Measurements from ENCODE around the gene STXBP5.

STXBP5 gene

DNA sequence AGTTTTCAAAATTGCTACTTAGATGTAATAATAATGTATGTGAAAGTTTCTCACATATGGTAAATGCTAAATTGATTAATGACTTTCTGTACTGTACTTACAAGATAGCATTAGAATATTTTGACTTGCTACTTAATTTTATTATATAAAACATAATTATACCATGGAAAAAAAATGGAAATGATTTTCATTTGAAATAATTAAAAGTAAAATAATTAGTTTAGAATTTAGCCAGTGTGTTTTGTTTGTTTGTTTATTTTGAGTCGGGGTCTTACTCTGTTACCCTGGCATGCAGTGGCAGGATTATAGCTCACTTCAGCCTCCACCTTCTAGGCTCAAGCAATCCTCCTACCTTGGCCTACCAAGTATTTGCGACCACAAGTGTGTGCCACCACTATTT, 7.1 kb downstream of the STXBP5 start:
- no peak for DNase-seq (ENCODE audit: low spot score)

DNA sequence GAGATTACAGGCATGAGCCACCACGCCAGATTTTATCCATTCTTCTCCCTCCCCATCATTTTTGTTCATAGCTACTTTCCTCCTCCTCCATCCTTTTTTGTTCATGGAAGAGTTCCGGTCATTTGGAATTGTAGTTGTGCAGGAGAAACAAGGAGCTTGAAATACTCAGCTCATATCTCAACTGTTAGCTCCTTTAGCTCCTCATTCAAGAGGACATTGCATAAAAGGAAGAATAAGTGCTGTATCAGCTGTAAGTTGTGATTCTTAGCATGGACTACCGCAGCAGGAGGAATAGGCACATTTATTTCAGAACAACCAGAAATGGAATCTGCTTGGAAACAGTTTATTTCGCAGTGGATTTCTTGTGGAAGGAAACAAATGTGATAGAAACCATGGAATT, 7.6 kb downstream of the STXBP5 start:
- no peak for DNase-seq (ENCODE audit: low spot score)

DNA sequence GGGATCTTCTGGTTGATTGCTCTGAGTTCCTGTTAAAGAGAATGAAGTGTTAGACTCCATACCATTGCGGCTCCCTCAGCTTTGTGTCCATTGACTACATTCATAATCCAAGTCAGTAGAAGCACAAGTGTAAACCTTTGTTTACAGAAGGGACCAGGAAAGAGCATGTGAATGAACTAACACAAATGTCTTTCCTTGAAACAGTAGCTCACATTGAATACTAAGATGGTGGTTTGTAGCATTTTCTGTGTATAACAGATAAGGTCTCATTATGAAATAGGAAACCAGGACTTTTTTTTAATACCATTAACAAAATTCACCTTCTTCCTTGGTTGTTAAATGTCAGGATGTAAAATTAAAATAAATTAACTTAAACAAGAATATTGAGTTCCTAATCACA, 8.4 kb downstream of the STXBP5 start:
- no peak for DNase-seq (ENCODE audit: low spot score)

DNA sequence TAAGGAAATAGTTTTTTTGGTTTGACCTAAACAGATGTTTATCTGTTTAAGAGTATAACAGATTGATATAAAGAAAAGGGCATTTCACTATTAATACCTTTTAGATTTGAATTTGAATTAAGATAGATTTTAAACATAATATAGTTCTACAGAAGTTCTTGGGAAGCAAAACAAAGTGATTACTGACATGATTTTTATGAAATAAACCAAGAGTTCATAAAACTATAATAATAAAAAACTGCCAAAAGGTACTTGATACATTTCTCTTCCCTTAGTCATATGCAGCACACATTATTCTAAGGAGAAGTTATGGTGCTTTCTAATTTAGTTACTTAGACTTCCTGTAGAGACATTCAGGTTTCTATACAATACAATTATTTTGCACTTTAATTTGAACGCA, 9.6 kb downstream of the STXBP5 start:
- no peak for DNase-seq (ENCODE audit: low spot score)

DNA sequence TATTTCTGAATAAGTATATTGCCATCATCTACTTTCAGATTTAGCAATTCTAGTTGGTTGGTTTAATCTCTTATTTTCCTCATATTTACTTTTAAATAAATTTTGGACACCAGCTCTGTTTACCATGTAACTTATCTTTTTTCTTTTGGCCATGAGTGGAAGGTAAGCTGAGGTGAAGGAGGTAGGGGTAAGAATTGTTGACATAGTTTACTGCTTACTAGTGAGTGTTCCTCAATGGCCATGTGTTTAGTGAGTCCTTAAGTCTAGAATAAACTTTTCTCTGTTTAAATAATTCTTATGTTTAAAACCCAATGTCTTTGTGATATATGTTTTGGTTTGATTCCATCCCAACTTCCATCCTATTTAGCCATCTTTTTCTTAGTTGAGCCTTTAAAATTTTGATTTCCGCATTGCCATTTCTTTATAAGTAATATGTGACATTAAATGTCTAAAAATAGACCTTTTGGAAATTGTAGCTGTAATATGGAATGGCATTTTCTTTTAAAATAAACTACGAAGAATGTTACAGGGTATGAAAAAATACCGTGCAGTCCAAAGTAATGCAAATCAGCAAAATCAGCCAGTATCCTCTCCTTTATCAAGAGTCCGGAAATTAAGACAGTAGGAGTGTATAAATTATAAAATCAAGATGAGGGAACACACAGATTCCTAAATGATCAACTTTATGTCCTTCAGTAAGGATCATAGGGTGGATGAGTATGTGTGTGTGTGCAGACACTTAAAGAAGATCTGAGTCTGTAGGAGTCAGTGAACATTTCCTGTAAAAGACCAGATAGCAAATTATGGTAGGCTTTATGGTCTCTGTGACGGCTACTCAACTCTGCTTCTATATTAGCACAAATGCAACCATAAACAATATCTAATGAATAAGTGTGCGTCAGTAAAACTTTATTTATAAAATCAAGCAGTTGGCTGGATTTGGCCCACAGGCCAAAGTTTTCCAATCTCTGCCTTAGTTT, 10.3 kb downstream of the STXBP5 start:
- no peak for DNase-seq (ENCODE audit: low spot score)

GRCh38 chr6:147216915-147217314, 12.7 kb downstream of the STXBP5 start:
- no peak for DNase-seq (ENCODE audit: low spot score)

- no peak for DNase-seq (ENCODE audit: low spot score)
Observed at GRCh38 chr6:147217840-147218404, 13.7 kb downstream of the STXBP5 start.

DNA sequence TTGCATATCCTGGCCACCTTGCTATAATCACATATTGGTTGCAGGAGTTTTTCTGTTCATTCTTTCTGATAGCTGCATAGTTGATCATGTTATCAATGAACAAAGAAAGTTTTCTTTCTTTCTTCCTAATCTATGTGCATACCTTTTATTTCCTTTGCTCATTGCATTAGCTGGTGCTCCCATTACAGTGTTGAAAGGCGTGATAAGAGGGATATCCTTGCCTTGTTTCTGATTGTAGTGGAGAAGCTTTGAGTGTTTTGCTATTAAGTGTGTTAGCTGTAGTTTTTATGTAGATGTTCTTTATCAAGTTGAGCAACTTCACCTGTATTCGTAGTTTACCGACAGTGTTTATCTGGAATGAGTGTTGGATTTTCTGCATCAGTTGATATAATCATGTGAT, 14.6 kb downstream of the STXBP5 start:
- DNase-seq (ENCODE audit: low spot score), result no peak

DNA sequence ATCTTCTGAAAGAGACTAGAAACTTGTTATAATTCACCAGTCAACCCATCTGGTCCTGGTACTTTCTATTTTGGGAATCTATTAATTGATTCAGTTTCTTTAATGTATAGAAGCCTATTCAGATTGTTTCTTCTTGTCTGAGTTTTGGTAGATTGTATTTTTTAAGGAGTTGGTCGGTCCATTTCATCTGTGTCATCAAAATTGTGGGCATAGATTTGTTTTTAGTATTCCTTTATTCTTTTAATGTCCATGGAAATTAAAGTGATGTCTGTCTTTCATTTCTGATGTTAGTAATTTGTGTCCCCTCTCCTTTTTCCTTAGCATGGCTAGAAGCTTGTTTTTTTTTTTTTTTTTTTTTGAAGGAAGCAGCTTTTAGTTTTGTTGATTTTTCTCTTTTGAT, 15.2 kb downstream of the STXBP5 start:
- DNase-seq (ENCODE audit: low spot score), result no peak

DNA sequence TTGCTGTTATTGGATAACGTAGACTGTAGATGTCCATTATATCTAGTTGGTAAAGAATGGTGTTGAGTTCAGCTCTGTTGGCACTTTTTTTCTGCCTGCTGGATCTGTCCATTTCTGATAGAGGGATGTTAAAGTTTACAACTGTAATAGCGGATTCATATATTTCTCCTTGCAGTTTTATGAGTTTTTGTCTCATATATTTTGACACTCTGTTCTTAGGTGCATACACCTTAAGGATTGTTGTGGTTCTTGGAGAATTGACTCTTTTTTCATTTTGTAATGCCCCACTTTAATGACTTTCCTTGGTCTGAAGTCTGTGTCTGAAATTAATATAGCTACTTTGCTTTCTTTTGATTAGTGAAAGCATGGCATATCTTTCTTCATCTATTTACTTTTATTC, 16.1 kb downstream of the STXBP5 start:
- DNase-seq (ENCODE audit: low spot score), result no peak

GRCh38 chr6:147221739-147222138, 17.5 kb downstream of the STXBP5 start:
- no peak for DNase-seq (ENCODE audit: low spot score)

GRCh38 chr6:147222160-147222838, 18.1 kb downstream of the STXBP5 start:
- DNase-seq (ENCODE audit: low spot score), result no peak

- DNase-seq (ENCODE audit: low spot score), result no peak
Observed at GRCh38 chr6:147223736-147224135, 19.5 kb downstream of the STXBP5 start.

DNA sequence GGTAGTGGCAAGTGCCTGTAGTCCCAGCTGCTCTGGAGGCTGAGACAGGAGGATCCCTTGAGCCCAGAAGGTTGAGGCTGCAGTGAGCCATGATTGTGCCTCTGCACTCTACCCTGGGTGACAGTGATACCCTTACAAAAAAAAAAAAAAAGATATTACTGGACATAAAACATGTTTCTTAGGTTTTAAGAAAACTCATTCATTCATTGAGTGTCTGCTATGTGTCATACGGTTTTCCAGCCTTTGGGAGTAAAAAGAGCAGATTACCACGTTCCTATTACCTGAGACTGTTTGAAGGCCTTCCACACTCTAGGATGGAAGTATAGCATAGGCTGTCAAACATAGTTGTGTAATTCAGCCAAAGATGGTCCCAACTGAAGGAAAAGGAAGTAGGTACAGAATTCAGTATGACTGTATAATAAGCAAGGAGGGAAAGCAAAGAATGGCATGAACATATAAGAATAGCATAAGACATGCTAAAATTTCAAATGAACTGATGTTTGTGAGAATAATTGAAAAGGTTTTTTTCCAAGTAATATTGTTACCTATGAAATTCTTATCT, 22.0 kb downstream of the STXBP5 start:
- no peak for DNase-seq (ENCODE audit: low spot score)

DNA sequence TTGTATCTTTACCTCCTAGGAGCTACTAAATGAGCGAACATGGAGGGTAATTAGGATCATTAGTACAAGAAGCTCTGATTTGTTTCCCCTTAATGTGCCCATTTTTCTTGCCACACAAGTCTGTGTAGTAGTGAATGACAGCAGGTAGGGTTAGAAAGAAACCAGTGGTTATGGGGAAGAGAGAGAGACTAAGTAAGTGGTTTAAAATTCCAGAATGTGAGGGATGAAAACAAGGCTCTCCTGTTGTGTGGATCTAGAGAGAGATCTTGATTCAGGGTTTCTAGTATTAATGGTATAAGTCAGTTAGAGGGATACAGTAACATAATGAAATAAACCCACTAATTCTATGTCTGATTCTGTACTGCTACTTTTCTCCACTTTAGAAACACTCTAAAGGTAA, 22.7 kb downstream of the STXBP5 start:
- no peak for DNase-seq (ENCODE audit: low spot score)

DNA sequence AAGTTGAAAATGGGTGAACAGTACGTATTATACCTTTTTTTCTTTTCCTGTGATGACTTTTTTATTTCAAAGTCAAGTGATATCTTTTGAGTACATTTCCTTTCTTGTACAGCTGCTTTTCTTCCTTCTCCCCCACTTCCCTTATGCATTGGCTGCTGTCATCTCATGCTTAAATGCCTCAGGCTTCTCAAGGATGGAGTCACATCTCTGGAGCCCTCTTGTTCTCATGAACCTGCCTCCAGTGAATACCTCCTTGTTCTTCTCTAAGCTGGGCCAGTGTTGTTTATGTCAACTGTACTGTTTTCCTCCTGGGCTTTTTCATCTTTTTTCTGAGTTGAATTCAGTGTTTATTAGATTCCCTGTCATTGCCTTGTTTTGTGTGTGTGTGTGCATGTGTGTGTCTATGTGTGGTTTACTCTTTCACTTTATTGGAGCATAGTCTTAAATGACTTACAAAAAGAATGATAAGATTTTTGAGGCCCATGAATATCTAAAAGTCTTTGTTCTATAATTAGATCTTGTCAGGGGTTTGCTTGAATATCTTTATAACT, 23.6 kb downstream of the STXBP5 start:
- DNase-seq (ENCODE audit: low spot score), result no peak

- no peak for DNase-seq (ENCODE audit: low spot score)
Observed at GRCh38 chr6:147231589-147231988, 27.4 kb downstream of the STXBP5 start.

- no peak for DNase-seq (ENCODE audit: low spot score)
Observed at GRCh38 chr6:147234685-147235084, 30.5 kb downstream of the STXBP5 start.

- DNase-seq (ENCODE audit: low spot score), result no peak
Observed at GRCh38 chr6:147238164-147238563, 33.9 kb downstream of the STXBP5 start.

- no peak for DNase-seq (ENCODE audit: low spot score)
Observed at GRCh38 chr6:147238906-147239305, 34.7 kb downstream of the STXBP5 start.

DNA sequence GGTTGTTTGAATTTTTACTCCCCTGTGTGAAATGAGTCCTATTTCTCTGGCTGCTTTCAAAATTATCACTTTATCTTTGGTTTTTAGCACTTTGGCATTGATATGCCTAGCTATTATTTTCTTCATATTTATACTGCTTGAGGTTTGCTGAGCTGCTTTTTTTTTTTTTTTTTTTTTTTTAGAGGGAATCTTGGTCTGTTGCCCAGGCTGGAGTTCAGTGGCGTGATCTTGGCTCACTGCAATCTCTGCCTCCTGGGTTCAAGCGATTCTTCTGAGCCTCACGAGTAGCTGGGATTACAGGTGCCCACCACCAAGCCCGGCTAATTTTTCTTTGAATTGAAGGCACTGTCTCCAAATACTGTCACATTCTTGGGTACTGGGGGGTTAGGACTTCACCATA, 40.6 kb downstream of the STXBP5 start:
- DNase-seq (ENCODE audit: low spot score), result no peak

DNA sequence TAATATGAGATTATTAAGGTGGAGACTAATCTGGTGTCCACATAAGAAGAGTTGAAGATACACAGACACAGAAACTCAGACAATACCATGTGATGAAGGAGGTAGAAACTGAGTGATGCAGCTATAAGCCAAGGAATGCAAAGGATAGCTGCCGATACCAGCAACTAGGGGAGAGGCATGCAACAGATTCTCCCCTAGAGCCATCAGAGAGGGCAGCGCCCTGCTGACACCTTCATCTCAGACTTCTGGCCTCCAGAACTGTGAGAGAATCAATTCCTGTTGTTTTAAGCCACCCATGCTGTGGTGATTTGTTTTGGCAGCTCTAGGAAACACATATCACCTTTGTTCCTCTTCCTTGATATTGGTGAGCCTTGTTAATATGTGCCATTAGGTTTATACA, 41.5 kb downstream of the STXBP5 start:
- DNase-seq (ENCODE audit: low spot score), result no peak

Data from LoVo (cell line).